ENCODE measurements around the gene DTX3L.
"Not testable (repeated sequence)": the region's sequence is repeated elsewhere in the genome, so short reads cannot be mapped to it uniquely, and the experiment has no call there.

Gene DTX3L

GRCh38 chr3:122562923-122563716, 1.0 kb upstream of the DTX3L start:
- DNase-seq (ENCODE audit: low spot score): peak; percentile 22

DNA sequence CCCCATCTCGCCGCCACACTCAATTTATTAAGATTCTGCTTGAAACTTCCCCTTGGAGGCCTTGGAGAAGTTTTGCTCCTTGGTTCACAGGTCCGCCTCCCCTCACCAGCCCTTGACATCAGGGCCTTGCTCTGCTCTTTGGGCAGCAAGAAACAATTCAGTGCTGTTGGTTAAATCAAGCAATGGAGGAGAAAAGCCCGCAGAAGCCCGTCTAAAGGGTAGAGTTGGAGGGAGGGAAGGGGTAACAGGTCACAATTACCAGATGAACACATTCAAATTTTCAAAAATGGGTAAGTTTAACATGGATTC, 467 bp upstream of the DTX3L start:
- peak; percentile 31 for DNase-seq (ENCODE audit: low spot score)

GRCh38 chr3:122568131-122568530, 4.0 kb downstream of the DTX3L start:
- not testable (repeated sequence) for DNase-seq (ENCODE audit: low spot score)

- DNase-seq (ENCODE audit: low spot score): no peak
Measured at GRCh38 chr3:122568755-122569154, 4.6 kb downstream of the DTX3L start.

DNA sequence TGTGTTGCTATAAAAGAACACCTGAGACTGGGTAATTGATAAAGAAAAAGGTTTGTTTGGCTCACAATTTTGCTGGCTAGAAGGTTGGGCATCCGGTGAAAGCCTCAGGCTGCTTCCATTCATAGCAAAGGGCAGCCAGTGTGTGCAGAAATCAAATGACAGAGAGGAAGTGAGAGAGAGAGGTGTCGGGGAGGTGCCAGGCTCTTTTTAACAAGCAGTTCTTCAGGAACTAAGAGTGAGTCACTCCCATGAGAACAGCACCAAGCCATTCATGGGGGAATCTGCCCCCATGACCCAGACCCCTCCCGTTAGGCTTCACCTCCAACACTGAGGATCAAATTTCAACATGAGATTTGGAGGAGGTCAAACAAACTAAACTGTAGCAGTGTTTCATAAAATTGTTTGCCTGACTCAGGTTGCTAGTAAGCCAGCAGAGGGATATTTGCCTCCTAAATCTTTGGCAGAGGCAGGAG, 8.8 kb downstream of the DTX3L start:
- DNase-seq (ENCODE audit: low spot score): no peak

DNA sequence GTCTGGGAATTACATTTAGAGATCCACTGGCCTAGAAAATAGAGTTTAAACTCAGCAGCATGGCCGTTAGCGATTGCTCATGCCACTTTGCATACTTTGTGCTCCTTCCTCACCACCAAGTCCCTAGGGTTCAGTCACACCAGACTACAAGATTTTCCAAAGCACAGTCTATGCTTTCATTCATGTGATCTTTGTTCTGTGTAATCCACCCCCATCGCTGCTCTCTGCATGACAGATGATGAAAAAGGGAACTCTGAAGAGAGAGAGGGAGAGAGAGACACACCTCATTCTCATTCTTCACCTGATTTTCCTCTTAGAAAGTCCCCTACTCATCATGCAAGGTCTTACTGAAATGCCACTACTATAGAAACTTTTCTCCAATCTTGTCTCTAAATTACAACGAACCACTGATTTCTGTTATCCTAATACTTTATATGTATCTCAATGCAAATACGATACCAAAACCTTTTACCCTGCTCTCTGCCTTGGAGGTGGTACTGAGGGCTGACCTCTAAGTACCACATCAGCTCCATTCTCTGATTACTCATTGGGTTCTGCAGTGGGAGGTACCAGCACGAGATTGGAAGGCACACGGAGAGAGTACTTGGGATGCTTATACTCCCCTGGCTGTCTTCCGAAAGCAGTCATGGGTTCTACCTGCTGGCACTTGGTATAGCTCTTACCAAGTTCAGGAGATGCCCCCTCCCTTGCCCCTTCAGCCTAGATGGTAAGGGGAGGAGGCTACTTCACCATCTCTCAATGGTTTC, 12.2 kb downstream of the DTX3L start:
- DNase-seq (ENCODE audit: low spot score): no peak

DNA sequence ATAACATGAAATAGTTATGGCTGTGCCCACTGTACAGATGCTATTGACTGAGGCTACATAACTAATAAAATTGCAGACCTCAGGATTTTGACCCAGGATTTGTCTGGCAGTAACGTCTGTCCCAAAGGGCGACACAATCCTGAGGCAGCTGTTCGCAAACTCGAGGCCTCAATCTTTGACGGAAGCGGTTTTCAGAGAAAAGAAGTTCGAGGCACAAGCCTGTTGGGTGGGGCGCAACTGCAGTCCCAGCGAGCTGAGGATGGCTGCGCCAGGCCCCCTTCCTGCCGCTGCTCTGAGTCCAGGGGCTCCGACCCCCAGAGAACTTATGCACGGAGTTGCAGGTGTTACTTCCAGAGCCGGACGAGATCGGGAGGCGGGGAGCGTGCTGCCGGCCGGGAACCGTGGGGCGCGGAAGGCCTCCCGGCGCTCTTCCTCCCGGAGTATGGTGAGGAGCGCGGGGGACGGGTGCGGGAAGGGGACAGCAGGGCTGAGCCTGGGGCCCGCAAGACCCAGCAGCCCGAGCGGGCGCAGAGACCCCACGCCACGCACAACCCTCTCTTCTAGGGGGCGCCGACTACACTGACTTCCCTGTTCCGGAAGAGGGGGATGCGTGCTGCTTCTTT, 13.4 kb downstream of the DTX3L start, which contains the start of gene PARP15:
Gene PARP15, plus strand, starts transcription at position 242 of the 623 bp plus-strand sequence. Its CDS starts 18 bp downstream, at position 260.
- DNase-seq (ENCODE audit: low spot score): peak; percentile 39

DNA sequence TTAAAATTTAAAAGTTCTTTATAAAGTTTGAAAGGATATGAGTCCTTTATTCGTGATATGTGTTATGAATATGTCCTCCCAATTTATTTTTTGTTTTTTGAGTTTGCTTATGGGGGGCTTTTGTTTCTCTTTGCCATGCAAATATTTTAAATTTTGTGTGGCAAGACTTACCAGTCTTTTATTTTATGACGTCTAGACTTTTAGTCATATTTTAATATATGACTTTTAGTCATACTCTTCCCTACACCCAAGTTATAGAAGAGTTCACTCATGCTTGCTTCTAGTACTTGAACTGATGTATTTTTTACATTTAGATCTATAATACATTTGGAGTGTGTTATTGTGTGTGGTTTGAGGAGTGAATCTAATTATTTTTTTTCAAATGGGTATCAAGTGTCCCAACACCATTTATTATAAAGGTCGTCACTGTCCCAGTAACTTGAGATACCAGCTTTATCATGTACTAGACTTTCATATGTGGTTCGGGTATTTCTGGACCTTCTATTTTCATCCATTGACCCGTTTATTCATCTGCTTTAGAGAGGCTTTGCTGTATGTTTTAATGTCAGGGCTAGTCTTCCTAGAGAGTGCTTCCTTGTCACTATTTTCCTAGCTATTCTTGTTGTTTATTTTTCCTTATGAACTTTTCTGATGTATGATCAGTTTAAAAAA, 14.1 kb downstream of the DTX3L start:
- no peak for DNase-seq (ENCODE audit: low spot score)

DNA sequence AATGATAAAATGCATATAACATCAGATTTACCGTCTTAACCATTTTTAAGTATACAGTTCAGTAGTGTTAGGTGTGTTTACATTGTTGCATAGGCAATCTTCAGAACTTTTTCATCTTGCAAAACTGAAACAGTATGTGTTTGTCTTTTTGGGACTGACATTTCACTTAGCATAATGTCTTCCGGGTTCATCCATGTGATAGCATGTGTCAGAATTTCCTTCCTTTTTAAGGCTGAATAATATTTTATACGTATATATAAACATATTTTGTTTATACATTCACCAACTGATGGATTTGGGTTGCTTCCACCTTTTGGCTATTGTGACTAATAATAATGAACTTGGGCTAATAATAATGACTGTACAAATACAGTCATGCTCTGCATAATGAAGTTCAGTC, 16.3 kb downstream of the DTX3L start:
- no peak for DNase-seq (ENCODE audit: low spot score)

DNA sequence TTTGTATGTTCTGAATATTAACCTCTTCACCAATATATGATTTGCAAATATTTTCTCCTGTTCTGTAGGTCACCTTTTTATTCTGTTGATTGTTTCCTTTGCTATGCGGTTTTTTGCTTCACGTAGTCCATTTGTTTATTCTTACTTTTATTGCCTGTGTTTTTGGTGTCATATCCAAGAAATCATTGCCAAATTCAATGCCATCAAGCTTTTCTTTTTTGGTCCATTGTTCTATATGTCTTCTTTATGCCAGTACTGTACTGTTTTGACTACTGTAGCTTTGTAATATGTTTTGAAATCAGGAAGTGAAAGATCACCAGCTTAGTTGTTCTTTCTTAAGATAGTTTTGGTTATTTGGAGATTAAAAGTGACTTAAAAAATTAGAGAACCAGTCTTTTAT, 17.5 kb downstream of the DTX3L start:
- DNase-seq (ENCODE audit: low spot score): no peak

DNA sequence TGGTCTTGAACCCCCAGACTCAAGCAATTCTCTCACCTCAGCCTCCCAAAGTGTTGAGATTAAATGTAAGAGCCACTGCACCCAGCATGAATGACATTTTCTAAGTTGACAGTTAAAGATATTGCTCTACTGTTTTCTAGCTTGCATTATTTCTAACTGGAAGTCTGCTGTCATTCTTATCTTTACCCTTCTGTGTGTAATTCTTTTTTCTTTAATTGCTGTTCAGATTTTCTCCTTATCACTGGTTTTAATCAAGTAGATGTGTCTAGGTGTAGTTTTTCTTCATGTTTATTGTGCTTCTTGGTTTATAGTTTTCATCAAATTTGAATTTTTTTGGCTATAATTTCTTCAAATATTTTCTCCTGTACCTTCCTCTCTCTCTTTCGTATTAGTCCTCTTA, 18.3 kb downstream of the DTX3L start:
- no peak for DNase-seq (ENCODE audit: low spot score)

DNA sequence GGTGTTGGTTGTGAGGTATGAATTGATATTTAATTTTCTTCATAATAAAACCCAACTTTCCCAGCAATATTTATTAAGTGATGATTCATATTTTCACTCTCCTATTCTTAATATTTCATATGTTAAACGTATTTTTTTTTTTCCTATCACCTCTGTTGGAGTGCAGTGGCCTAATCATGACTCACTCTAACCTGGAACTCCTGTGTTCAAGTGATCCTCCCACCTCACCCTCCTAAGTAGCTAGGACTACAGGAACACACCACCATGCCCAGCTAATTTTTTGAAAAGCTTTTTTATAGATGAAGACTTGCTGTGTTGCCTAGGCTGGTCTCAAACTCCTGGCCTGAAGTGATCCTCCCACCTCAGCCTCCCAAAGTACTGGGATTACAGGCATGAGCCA, 22.0 kb downstream of the DTX3L start:
- DNase-seq (ENCODE audit: low spot score): no peak

DNA sequence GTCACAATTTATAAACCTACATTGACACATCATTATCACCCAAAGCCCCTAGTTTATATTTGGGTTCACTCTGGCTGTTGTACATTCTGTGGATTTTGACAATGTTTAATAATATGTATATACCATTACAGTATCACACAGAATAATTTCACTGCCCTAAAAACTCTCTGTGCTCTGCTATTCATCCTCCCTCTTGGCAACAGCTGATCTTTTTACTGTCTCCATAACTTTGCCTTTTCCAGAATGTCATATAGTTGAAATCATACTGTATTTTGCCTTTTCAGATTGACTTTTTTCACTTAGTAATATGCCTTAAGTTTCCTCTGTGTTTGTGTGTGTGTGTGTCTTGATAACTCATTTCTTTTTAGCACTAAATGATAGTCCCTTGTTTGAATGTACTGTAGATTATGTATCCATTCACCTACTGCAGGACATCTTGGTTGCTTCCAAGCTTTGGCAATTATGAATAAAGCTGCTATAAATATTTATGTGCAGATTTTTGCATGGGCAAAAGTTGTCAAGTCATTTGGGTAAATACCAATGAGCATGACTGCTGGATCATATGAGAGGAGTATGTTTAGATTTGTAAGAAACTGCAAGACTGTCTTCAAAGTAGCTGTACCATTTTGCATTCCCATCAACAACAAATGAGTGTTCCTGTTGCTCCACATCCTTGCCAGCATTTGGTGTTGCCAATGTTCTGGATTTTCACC, 22.8 kb downstream of the DTX3L start:
- no peak for DNase-seq (ENCODE audit: low spot score)

- no peak for DNase-seq (ENCODE audit: low spot score)
Measured at GRCh38 chr3:122587572-122587971, 23.4 kb downstream of the DTX3L start.

DNA sequence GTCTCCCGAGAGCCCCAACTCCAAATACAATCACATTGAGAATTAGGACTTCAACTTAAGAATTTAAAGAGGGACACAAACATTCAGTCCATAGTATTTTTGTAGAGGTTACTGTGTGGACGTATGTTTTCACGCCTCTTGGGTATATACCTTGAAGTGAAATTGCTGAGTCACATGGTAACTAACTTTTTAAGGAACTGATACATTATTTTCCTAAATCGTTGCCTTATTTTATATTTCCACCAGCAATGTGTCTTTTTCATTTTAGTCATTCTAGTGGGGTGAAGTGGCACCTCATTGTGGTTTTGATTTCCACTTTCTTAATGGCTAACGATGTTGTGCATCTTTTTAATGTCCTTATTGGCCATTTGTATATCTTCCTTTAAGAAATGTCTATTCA, 25.2 kb downstream of the DTX3L start:
- DNase-seq (ENCODE audit: low spot score): no peak

GRCh38 chr3:122590610-122591009, 26.5 kb downstream of the DTX3L start:
- DNase-seq (ENCODE audit: low spot score): no peak

DNA sequence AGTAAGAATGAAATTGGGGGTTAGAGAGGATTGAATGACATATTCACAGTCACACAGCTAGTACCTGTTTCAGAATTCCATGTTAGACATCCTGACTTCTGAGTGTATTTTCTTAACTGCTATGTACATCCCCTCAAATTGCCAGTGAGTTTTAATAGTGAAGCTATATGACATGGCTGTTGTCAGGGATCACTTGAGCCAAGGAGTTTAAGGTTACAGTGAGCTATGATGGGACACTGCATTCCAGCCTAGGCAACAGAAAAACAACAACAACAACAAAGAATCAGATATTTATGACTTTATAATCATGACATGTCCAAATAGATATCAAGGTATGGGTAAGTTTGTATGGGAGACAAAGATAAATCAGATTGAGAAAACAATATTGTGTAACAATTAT, 29.9 kb downstream of the DTX3L start:
- DNase-seq (ENCODE audit: low spot score): no peak

DNA sequence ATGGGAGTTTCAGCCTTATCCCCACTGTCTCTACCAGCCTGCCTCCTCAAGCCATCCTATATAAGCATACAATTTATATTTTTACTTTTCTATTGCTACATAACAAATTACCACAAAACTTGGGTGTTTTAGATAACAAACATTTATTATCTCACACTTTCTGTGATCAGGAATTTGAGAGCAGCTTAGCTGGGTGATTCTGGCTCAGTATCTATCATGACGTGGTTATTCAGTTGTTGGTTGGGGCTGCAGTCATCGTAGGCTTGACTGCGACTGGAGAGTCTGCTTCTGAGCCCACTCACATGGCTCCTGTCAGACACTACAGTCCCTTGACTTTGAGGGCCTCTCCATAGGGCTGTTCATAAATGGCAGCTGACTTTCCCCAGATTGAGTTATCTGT, 34.0 kb downstream of the DTX3L start:
- no peak for DNase-seq (ENCODE audit: low spot score)

GRCh38 chr3:122598556-122598955, 34.4 kb downstream of the DTX3L start:
- DNase-seq (ENCODE audit: low spot score): no peak

GRCh38 chr3:122602011-122602710, 38.0 kb downstream of the DTX3L start:
- no peak for DNase-seq (ENCODE audit: low spot score)

DNA sequence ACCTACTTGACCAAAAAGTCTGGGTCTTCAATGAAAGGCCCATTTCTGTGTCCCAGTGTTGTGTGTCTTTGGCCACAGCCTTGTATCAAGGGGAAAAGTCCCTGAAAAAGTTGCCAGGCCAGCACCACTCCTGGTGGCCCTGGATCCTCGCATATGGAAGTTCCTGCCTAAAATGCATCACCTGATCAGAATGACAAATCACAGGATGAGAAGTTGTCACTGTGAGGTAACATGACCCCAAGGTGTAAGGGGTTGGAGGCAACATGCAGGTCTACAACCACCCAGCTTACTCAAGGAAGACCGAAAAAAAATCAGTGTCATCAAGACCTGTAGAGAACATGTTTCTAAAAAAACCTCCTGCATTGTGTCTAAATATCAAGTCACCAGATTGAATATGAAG, 38.9 kb downstream of the DTX3L start:
- DNase-seq (ENCODE audit: low spot score): no peak

All from hematopoietic multipotent progenitor cell treated with erythropoietin and hydrocortisone succinate and interleukin-3 and kit ligand, for 15 days (in vitro differentiated cells).